Spinal cord (tissue), 10 donors: Measurements from ENCODE around the gene RACGAP1. TPM values are rescaled to one million over a fixed set of nuclear protein-coding genes. Genes with fewer than 3 reads are reported as not detected.
A peak's percentile ranks its signal among the peaks of the same experiment; 100 is the strongest.

ENCODE experiments used
- DNase-seq, 6 donors: peaks; one replicate each; pipeline versions ENCODE4 v3.0.0 to v3.0.0-alpha.2; 2013 to 2015; ENCODE audit warnings: low spot score in 6 of 6, low read depth in 4 of 6
- H3K27ac ChIP-seq: one replicate; pipeline ENCODE4 v1.5.1; 2013; ENCODE audit warnings: low read depth, low read length, control low read depth
- H3K27me3 ChIP-seq: one replicate; pipeline ENCODE4 v1.6.1; 2013; ENCODE audit warnings: low read length; ENCODE audit not compliant: control insufficient read depth, insufficient read depth
- H3K36me3 ChIP-seq: one replicate; pipeline ENCODE4 v1.6.1; 2013; ENCODE audit warnings: low read length; ENCODE audit not compliant: control insufficient read depth, insufficient read depth
- H3K4me1 ChIP-seq: one replicate; pipeline ENCODE4 v1.6.1; 2013; ENCODE audit warnings: low read length; ENCODE audit not compliant: control insufficient read depth, insufficient read depth
- H3K4me3 ChIP-seq: one replicate; pipeline ENCODE4 v1.5.1; 2013; ENCODE audit warnings: low read depth, low read length, control low read depth
- H3K9me3 ChIP-seq: one replicate; pipeline ENCODE4 v1.6.1; 2013; ENCODE audit warnings: low read length; ENCODE audit not compliant: control insufficient read depth, insufficient read depth
- WGBS: methylation state at CpG from one replicate; pipeline ENCODE4 v1.1.5; 2013; ENCODE audit warnings: missing lambda C conversion rate; ENCODE audit not compliant: insufficient coverage; 5-methylcytosine and 5-hydroxymethylcytosine counted together
- polyA plus RNA-seq, 2 donors: library from polyadenylated mRNA; unstranded; fragments of 120-200 nt; gene quantifications; one replicate each; pipeline ENCODE4 v1.2.1, GENCODE V29; 2013; ENCODE audit not compliant: insufficient read length in 2 of 2
- total RNA-seq, 2 donors: library from RNA; depleted of rRNA in 1 of 2; stranded (reverse); fragments of 120-200 nt in 1 of 2; fragments of >200 nt in 1 of 2; gene quantifications; one replicate each; pipeline versions ENCODE4 v1.2.3 to v1.2.4, GENCODE V29; 2013 to 2014
- donor health status: healthy.

The RACGAP1 gene
- total and polyA plus RNA-seq, 4 donors = 32.1 to 46.2 (median 40.6) TPM

- H3K27me3 ChIP-seq = no peaks in the 10 kb centered on the region
- 100% methylated on average over 1 of the region's 3 CpGs for WGBS
- H3K36me3 ChIP-seq = peaks cover 60% of the 10 kb centered on the region
- DNase-seq = no peak
- peaks cover 48% of the 10 kb centered on the region for H3K4me1 ChIP-seq
- H3K9me3 ChIP-seq = no peaks in the 10 kb centered on the region
- no peak overlapping the region for H3K4me3 ChIP-seq
- no peak overlapping the region for H3K27ac ChIP-seq
These were observed 40.5 kb upstream of the RACGAP1 start for GRCh38 chr12:50065726-50066310.

DNA sequence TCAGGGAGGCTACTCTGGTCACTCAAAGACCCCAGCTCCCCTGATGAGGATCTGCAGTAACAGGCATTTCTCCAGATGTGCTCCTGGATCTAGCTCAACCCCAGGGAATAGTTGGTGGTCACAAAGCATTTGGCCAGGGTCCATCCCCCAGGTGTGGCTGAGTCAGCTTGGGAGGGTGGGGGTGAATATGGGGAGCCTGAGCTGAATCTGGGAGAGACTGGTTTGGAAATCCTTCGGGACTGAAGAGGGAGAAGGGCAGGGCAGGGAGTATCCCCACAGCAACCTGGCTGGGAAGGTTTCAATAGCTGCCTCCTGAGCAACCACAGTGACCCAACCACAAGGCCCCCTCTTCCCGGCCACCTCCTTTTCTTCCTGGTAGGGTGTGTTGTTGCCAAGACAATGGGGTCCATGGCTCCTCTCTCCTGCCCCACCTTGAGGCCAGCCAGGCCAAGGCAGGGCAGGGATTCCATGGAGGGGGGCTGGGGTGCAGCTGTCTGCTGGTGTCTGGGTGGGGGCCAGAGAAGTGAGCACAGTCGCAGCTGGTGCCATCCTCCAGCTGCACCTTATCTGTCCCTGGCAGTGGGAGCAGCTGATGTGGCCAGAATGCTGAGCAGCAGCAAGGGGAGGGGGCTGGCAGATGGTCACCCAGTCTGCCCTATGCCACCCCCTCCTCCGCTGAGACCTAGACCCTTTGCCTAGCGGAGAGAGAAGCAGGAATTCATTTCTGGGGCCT is 37.6 kb upstream of the RACGAP1 start:
- H3K27me3 ChIP-seq = no peaks in the 10 kb centered on the region
- WGBS = 45% methylated on average over 3 of the region's 5 CpGs
- peak overlapping the region; percentile 22 for H3K27ac ChIP-seq
- no peak overlapping the region for H3K4me3 ChIP-seq
- peak in 2 of 6 donors; percentile 61 to 64 for DNase-seq
- H3K36me3 ChIP-seq = peaks cover 69% of the 10 kb centered on the region
- no peaks in the 10 kb centered on the region for H3K9me3 ChIP-seq
- H3K4me1 ChIP-seq = peaks cover 63% of the 10 kb centered on the region

DNA sequence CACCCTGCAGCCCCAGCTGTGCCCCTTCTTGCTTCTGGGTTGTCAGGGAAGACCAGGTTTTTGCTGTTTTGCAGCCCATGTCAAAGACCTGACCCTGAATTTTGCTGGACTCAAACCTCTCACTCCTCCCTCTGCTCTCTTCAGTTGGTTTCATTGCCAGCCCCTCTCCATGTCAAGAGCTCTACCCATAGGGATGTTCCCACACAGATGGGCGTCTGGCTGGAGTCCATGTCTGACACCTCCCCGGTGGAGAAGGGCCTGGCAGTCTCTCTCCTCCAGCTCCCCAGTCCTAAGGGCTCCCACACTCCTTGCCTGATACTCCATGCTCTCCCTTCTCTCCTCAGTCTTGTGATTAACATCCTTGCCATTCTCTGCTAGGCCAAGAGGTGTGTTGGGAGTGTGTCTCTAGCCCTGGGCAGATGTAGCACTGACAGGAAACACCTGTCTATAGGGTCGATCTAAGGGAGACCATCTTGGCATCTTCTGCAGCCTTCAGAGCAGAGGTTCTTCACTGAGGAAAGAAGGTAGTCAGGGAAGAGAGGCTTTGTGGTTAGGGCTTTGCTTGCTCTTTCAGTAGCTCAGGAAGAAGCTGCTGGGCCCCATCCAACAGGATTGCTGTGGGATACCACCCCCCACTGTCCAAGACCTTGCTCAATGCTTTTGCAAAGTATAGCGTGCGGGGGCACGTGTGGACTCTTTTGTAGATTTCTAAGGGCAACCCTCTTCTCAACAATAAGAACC is 36.8 kb upstream of the RACGAP1 start:
- no peaks in the 10 kb centered on the region for H3K9me3 ChIP-seq
- H3K36me3 ChIP-seq = peaks cover 65% of the 10 kb centered on the region
- peak overlapping the region; percentile 7 for H3K27ac ChIP-seq
- no peak overlapping the region for H3K4me3 ChIP-seq
- WGBS = 63% methylated on average over 3 of the region's 6 CpGs
- no peaks in the 10 kb centered on the region for H3K27me3 ChIP-seq
- H3K4me1 ChIP-seq = peaks cover 65% of the 10 kb centered on the region
- no peak for DNase-seq

DNA sequence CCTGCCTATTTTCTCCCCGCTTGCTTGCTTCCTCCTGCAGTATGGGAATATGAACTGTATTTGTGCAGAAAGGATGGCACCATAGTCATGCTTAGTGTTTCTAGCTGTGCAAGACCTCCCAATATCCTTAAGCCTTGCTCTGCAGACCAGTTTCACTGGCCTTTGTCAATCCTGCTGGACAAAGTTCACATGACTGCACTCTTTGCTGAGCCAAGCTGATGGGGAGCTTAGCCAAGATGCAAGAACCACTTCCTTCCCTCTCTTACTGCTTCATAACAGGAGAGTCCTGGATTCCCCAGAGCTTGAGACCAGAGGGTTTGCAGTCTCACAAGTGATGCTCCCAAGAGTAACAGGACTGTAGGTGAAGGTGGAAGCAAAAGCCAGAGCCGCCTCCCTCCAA is 35.9 kb upstream of the RACGAP1 start:
- H3K9me3 ChIP-seq = no peaks in the 10 kb centered on the region
- DNase-seq = no peak
- peaks cover 2% of the 10 kb centered on the region for H3K27me3 ChIP-seq
- no peak overlapping the region for H3K27ac ChIP-seq
- no CpG with 5 or more reads among the region's 2 CpGs for WGBS
- peaks cover 65% of the 10 kb centered on the region for H3K36me3 ChIP-seq
- H3K4me1 ChIP-seq = peaks cover 74% of the 10 kb centered on the region
- H3K4me3 ChIP-seq = no peak overlapping the region

DNA sequence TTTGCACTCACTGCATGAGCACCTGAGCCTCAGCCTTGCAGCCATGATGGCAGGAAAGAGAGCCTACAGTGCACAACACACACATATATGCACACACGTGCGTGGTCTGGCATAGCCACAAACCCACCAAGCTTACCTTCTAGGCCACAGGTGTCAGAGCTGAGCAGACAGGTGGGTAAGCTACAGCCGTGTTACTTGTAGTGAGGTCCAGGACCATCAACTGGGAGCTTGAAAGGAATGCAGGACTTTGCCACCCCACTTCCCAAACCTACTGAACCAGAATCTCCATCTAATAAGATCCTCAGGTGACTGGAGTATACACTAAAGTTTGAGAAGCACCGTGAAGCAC is 34.8 kb upstream of the RACGAP1 start:
- H3K36me3 ChIP-seq = peaks cover 54% of the 10 kb centered on the region

GRCh38 chr12:50059440-50060119 is 34.3 kb upstream of the RACGAP1 start:
- no peak overlapping the region for H3K27ac ChIP-seq
- 78% methylated on average over 11 of the region's 12 CpGs for WGBS
- H3K4me3 ChIP-seq = no peak overlapping the region
- H3K4me1 ChIP-seq = peaks cover 70% of the 10 kb centered on the region
- peaks cover 2% of the 10 kb centered on the region for H3K27me3 ChIP-seq
- H3K9me3 ChIP-seq = no peaks in the 10 kb centered on the region
- no peak for DNase-seq
- H3K36me3 ChIP-seq = peaks cover 52% of the 10 kb centered on the region

More for the DNA sequence above, 34.8 kb upstream of the RACGAP1 start:
- WGBS = no CpG with 5 or more reads among the region's 4 CpGs
- H3K9me3 ChIP-seq = no peaks in the 10 kb centered on the region
- H3K27ac ChIP-seq = no peak overlapping the region
- peaks cover 2% of the 10 kb centered on the region for H3K27me3 ChIP-seq
- DNase-seq = no peak
- H3K4me3 ChIP-seq = no peak overlapping the region
- peaks cover 75% of the 10 kb centered on the region for H3K4me1 ChIP-seq

- Histone ChIP-seq H3K4me3 (no peak overlapping the region), H3K27me3 (peaks cover 2% of the 10 kb centered on the region), H3K9me3 (no peaks in the 10 kb centered on the region), H3K4me1 (peaks cover 65% of the 10 kb centered on the region), H3K36me3 (peaks cover 45% of the 10 kb centered on the region), H3K27ac (no peak overlapping the region)
- no peak for DNase-seq
- 68% methylated on average over 14 of the region's 15 CpGs for WGBS
These were observed 33.5 kb upstream of the RACGAP1 start for GRCh38 chr12:50058743-50059312.

DNA sequence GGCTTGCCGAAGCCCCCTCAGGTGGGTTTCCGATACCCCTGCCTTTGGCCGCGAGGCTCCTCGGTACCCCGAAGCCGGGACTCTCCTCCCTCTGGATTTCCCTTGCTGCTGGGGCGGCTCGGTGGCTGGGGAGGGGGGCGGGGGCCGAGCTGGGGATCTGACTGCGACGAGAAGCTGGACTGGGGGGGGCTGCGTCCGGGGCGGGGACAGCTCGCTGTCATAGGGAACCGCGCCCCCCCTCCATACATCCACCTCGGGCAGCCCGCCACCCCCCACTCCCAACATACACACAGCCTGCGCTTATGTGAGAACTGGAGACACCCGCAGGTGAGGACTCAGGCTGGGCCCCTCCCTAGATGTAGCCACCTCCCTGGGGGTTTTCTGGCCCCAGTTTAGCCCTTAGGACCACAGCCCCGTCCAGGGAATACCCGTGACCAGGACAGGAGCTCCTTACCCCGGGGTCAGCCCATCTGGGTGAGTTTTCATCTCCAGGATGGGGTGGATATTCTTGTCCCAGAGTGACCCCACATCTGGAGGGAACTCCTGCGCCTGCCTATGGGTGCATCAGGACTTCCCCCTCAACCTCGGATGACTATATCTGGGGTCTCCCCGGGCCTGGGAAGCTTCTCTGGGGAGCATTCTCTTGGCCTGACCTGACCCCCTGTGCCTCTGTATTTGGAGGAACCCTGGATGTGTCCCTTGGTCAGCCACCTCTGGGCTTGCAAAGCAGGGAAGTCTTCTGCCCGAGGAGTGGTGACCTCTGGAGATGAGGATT is 32.8 kb upstream of the RACGAP1 start:
- Histone ChIP-seq H3K27ac (no peak overlapping the region), H3K4me3 (peak overlapping the region; percentile 41), H3K27me3 (peaks cover 2% of the 10 kb centered on the region), H3K36me3 (peaks cover 37% of the 10 kb centered on the region), H3K9me3 (no peaks in the 10 kb centered on the region), H3K4me1 (peaks cover 57% of the 10 kb centered on the region)
- peak in 2 of 6 donors; percentile 47 to 58 for DNase-seq
- WGBS = 15% methylated on average over 11 of the region's 30 CpGs
